IPS-18a (cell line): ENCODE results near the gene IL17REL.
"Not testable (repeated sequence)": the region's sequence is repeated elsewhere in the genome, so short reads cannot be mapped to it uniquely, and the experiment has no call there.

ENCODE experiments used
- H3K27ac ChIP-seq: one replicate; pipeline ENCODE4 v1.5.1; 2013; ENCODE audit warnings: low read length
- H3K27me3 ChIP-seq: one replicate; pipeline ENCODE4 v1.6.1; 2013; ENCODE audit warnings: mild to moderate bottlenecking, low read length; ENCODE audit not compliant: control insufficient read depth, insufficient read depth
- H3K36me3 ChIP-seq: one replicate; pipeline ENCODE4 v1.6.1; 2013; ENCODE audit warnings: low read depth, low read length; ENCODE audit not compliant: control insufficient read depth
- H3K4me1 ChIP-seq: one replicate; pipeline ENCODE4 v1.6.1; 2013; ENCODE audit warnings: low read depth, low read length; ENCODE audit not compliant: control insufficient read depth
- H3K4me3 ChIP-seq: one replicate; pipeline ENCODE4 v1.5.1; 2013; ENCODE audit warnings: low read length
- H3K9ac ChIP-seq: one replicate; pipeline ENCODE4 v1.6.1; 2013; ENCODE audit warnings: mild to moderate bottlenecking, low read length, moderate library complexity
- H3K9me3 ChIP-seq: one replicate; pipeline ENCODE4 v1.6.1; 2013; ENCODE audit warnings: low read depth, low read length; ENCODE audit not compliant: control insufficient read depth

The IL17REL gene

GRCh38 chr22:49996119-49996517 lies 16.4 kb downstream of the IL17REL start:
- H3K4me3 ChIP-seq: no peak overlapping the region
- no peak overlapping the region for H3K27ac ChIP-seq
- H3K9ac ChIP-seq: no peak overlapping the region
- H3K36me3 ChIP-seq: no peaks in the 10 kb centered on the region
- no peaks in the 10 kb centered on the region for H3K4me1 ChIP-seq
- H3K27me3 ChIP-seq: peaks cover 15% of the 10 kb centered on the region
- H3K9me3 ChIP-seq: no peaks in the 10 kb centered on the region

DNA sequence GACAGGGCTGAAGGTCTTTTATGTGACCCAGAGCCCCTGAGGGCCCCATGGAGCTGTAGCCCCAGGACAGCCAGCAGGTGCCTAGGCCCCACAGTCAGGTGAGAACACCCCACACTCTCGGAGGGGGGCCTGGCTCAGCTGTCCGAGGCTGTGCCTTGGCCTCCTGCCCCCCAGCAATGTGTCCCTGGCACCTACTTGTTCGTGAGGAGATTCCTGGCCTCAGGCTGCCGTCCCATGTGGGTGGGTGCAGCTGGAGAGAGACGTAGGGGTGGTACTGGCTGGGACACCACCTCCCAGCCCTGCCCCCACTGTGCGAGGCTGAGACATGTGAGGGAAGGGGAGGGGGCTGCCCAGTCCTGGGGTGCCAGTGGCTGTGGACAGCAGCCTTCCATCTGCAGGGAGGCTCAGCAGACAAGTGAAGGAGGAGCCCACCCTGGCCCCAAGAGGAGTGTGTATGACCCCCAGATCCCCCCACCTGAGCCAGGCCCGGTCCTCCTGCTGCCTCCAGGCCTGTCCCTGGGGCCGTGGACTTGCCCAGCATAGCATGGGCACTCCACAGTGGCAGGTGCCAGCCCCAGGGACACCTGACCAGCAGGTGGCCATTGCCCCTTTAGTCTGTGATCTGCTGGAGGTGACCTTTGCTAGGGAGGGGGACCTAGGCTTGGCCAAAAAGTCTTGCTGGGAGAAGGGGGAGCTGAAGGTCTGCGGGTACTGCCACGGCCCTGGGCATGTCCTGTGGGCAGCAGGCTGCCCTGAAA lies 17.0 kb downstream of the IL17REL start:
- Histone ChIP-seq H3K9me3 (no peaks in the 10 kb centered on the region), H3K27ac (no peak overlapping the region), H3K36me3 (no peaks in the 10 kb centered on the region), H3K4me3 (no peak overlapping the region), H3K27me3 (peaks cover 9% of the 10 kb centered on the region), H3K4me1 (no peaks in the 10 kb centered on the region), H3K9ac (no peak overlapping the region)

GRCh38 chr22:49995041-49995360 lies 17.6 kb downstream of the IL17REL start:
- H3K9ac ChIP-seq: no peak overlapping the region
- H3K36me3 ChIP-seq: no peaks in the 10 kb centered on the region
- H3K4me3 ChIP-seq: no peak overlapping the region
- H3K27me3 ChIP-seq: peaks cover 4% of the 10 kb centered on the region
- H3K27ac ChIP-seq: no peak overlapping the region
- H3K4me1 ChIP-seq: no peaks in the 10 kb centered on the region
- no peaks in the 10 kb centered on the region for H3K9me3 ChIP-seq

GRCh38 chr22:49994361-49995040 lies 18.1 kb downstream of the IL17REL start:
- Histone ChIP-seq H3K27ac (no peak overlapping the region), H3K4me3 (no peak overlapping the region), H3K4me1 (no peaks in the 10 kb centered on the region), H3K36me3 (no peaks in the 10 kb centered on the region), H3K9ac (no peak overlapping the region), H3K9me3 (no peaks in the 10 kb centered on the region), H3K27me3 (no peaks in the 10 kb centered on the region)

- no peak overlapping the region for H3K27ac ChIP-seq
Measured at GRCh38 chr22:49993649-49994360, 18.8 kb downstream of the IL17REL start.

GRCh38 chr22:49992921-49993648 lies 19.5 kb downstream of the IL17REL start:
- no peak overlapping the region for H3K27ac ChIP-seq
- no peak overlapping the region for H3K9ac ChIP-seq
- no peak overlapping the region for H3K4me3 ChIP-seq
- no peaks in the 10 kb centered on the region for H3K36me3 ChIP-seq
- H3K4me1 ChIP-seq: no peaks in the 10 kb centered on the region
- H3K27me3 ChIP-seq: no peaks in the 10 kb centered on the region
- H3K9me3 ChIP-seq: no peaks in the 10 kb centered on the region

More at GRCh38 chr22:49993649-49994360, 18.8 kb downstream of the IL17REL start:
- Histone ChIP-seq H3K36me3 (no peaks in the 10 kb centered on the region), H3K9me3 (no peaks in the 10 kb centered on the region), H3K9ac (no peak overlapping the region), H3K27me3 (no peaks in the 10 kb centered on the region), H3K4me1 (no peaks in the 10 kb centered on the region), H3K4me3 (no peak overlapping the region)

GRCh38 chr22:49991907-49992533 lies 20.5 kb downstream of the IL17REL start:
- no peaks in the 10 kb centered on the region for H3K4me1 ChIP-seq
- H3K9ac ChIP-seq: no peak overlapping the region
- H3K36me3 ChIP-seq: no peaks in the 10 kb centered on the region
- H3K27me3 ChIP-seq: no peaks in the 10 kb centered on the region
- no peaks in the 10 kb centered on the region for H3K9me3 ChIP-seq
- no peak overlapping the region for H3K27ac ChIP-seq
- H3K4me3 ChIP-seq: no peak overlapping the region

DNA sequence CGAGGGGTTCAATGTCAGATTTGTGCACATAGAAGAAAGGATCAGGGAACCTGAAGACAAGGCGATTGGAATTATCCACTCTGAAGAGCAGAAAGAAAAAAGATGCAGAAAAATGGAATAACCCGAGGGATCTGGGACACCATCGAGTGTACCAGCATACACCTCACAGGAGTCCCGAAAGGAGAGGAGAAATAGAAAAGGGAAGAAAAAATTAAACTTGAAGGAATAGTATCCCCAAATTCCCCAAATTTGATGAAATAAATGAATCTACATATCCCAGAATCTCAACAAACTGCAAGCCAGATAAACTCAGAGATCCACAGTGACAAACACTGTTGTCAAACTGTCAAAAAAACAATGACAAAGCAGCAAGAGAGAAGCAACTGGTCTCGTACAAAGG lies 21.4 kb downstream of the IL17REL start:
- Histone ChIP-seq H3K4me1 (no peaks in the 10 kb centered on the region), H3K36me3 (no peaks in the 10 kb centered on the region), H3K9ac (no peak overlapping the region), H3K27ac (no peak overlapping the region), H3K27me3 (peaks cover 7% of the 10 kb centered on the region), H3K9me3 (no peaks in the 10 kb centered on the region), H3K4me3 (no peak overlapping the region)

DNA sequence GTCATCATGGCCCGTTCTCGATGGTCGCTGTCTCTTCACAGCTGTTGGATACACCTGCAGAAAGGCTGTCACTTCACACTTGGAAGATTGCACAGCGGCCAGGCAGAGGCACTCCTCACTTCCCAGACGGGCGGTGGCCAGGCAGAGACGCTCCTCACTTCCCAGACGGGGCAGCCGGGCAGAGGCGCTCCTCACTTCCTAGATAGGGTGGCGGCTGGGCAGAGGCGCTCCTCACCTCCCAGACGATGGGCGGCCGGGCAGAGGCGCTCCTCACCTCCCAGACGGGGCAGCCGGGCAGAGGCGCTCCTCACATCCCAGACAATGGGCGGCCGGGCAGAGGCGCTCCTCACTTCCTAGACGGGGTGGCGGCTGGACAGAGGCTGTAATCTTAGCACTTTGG lies 22.7 kb downstream of the IL17REL start:
- H3K9me3 ChIP-seq, H3K27ac ChIP-seq, H3K4me1 ChIP-seq, H3K4me3 ChIP-seq, H3K36me3 ChIP-seq, H3K9ac ChIP-seq: not testable (repeated sequence)
- peaks cover 20% of the 10 kb centered on the region for H3K27me3 ChIP-seq

DNA sequence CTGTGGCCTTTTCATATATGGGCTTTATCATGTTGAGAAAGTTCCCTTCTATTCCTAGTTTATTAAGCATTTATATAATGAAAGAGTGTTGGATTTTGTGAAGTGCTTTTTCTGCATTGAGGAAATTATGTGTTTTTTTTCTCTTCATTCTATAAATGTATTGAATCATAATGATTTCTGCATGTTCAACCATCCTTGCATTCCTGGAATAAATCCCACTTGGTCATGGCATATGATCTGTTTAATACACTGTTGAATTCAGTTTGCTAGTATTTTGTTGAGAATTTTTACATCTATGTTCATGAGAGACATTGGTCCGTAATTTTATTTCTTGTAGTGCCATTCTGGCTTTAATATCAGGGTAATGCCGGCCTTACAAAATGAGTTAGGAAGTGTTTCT lies 26.2 kb downstream of the IL17REL start:
- H3K4me1 ChIP-seq: no peaks in the 10 kb centered on the region
- H3K36me3 ChIP-seq: no peaks in the 10 kb centered on the region
- no peak overlapping the region for H3K9ac ChIP-seq

More for the DNA sequence above, 26.2 kb downstream of the IL17REL start:
- H3K9me3 ChIP-seq: no peaks in the 10 kb centered on the region
- H3K27ac ChIP-seq: no peak overlapping the region
- H3K4me3 ChIP-seq: no peak overlapping the region
- H3K27me3 ChIP-seq: peaks cover 43% of the 10 kb centered on the region
